HCT116 (cell line): ENCODE data around the gene INPP5B. TPM values are rescaled to one million over a fixed set of nuclear protein-coding genes. Genes with fewer than 3 reads are reported as not detected.

ENCODE experiments used
- ATAC-seq: fragments of 200-7000 bp; cut with Tn5 transposase; 2 replicates; pipeline ENCODE4 v1.9.1; 2020; ENCODE audit warnings: mild to moderate bottlenecking, moderate library complexity
- BruUV-seq: library from RNA; stranded (reverse); fragments of 400-500 nt; replicated peaks from 2 replicates; lab custom pipeline; 2021; lab: Mats Ljungman, UMichigan
- CTCF ChIA-PET: fragments of 300-600 bp; sonication (Branson Sonifier 250); formaldehyde crosslinking; loops from one replicate; lab custom pipeline; 2021; ENCODE audit warnings: antibody characterized with exemption; lab: Charles Lee
- POLR2A ChIA-PET: fragments of 300-600, 350-600 bp; sonication (Branson Sonifier 250); formaldehyde crosslinking; loops from one replicate; lab custom pipeline; 2021; ENCODE audit warnings: antibody characterized with exemption; lab: Charles Lee
- RAD21 ChIA-PET, 2 experiments: fragments of 300-600 bp; sonication (Branson Sonifier 250); formaldehyde crosslinking; loops; one replicate each; lab custom pipeline; 2023; ENCODE audit warnings: low total read pairs in 2 of 2; ENCODE audit not compliant: uncharacterized antibody in 2 of 2, unreplicated experiment in 2 of 2, low non-redundant PET in 1 of 2; lab: Charles Lee
- DNase-seq: peaks from one replicate; pipeline ENCODE4 v3.0.0-alpha.2; 2010; ENCODE audit warnings: low read depth, low spot score
- H2AFZ ChIP-seq: fragments of 200-600 bp; shearing (Covaris generic), sonication (generic); 2 replicates; pipeline ENCODE4 v1.6.1; 2017; ENCODE audit warnings: low read depth, mixed run types, mixed read lengths, antibody characterized with exemption, low read length; ENCODE audit not compliant: poor library complexity, severe bottlenecking
- H3K27ac ChIP-seq: 2 replicates; pipeline ENCODE4 v1.5.1; 2012; ENCODE audit warnings: low read depth, low read length
- H3K27me3 ChIP-seq: fragments of 200-600 bp; sonication (generic); 2 replicates; pipeline ENCODE4 v1.6.1; 2016; ENCODE audit warnings: mixed run types, low read length, mixed read lengths; ENCODE audit not compliant: insufficient read depth
- H3K36me3 ChIP-seq, 2 experiments: fragments of 200-500 bp in 1 of 2; fragments of 200-600 bp in 1 of 2; sonication (Bioruptor generic) in 1 of 2; sonication (generic) in 1 of 2; 2 replicates each; pipeline versions ENCODE4 v1.5.1 to v1.6.1; 2014 to 2016; ENCODE audit warnings: low read length in 2 of 2, inconsistent platforms in 1 of 2, mixed read lengths in 1 of 2, mixed run types in 1 of 2; ENCODE audit not compliant: insufficient read depth in 2 of 2, control insufficient read depth in 1 of 2
- H3K4me1 ChIP-seq, 2 experiments: fragments of 200-600 bp in 1 of 2; sonication (generic) in 1 of 2; 2 replicates each; pipeline versions ENCODE4 v1.5.1 to v1.6.1; 2012 to 2017; ENCODE audit warnings: low read length in 2 of 2, inconsistent platforms in 1 of 2, mild to moderate bottlenecking in 1 of 2, mixed read lengths in 1 of 2, mixed run types in 1 of 2, moderate library complexity in 1 of 2; ENCODE audit not compliant: insufficient read depth in 2 of 2, control insufficient read depth in 1 of 2
- H3K4me2 ChIP-seq: fragments of 200-600 bp; sonication (generic); 2 replicates; pipeline ENCODE4 v1.6.1; 2017; ENCODE audit warnings: mixed run types, low read length, mixed read lengths
- H3K4me3 ChIP-seq, 2 experiments: fragments of 200-600 bp in 1 of 2; sonication (generic) in 1 of 2; replicated peaks in 1 of 2; 2 replicates each; pipeline ENCODE4 v1.5.1; 2011 to 2016; ENCODE audit warnings: low read length in 2 of 2, control low read depth in 1 of 2, low read depth in 1 of 2, mild to moderate bottlenecking in 1 of 2, mixed read lengths in 1 of 2, mixed run types in 1 of 2
- H3K79me2 ChIP-seq: fragments of 200-600 bp; sonication (generic); 2 replicates; pipeline ENCODE4 v1.6.1; 2017; ENCODE audit warnings: mild to moderate bottlenecking, mixed run types, low read length, moderate library complexity, mixed read lengths; ENCODE audit not compliant: insufficient read depth
- H3K9ac ChIP-seq: fragments of 200-600 bp; sonication (generic); 2 replicates; pipeline ENCODE4 v1.6.1; 2016; ENCODE audit warnings: low read length, mixed read lengths
- H3K9me2 ChIP-seq: fragments of 200-600 bp; sonication (generic), shearing (Covaris generic); 2 replicates; pipeline ENCODE4 v1.6.1; 2017; ENCODE audit warnings: mixed run types, mild to moderate bottlenecking, moderate library complexity; ENCODE audit not compliant: insufficient read depth
- H3K9me3 ChIP-seq, 2 experiments: fragments of 200-500 bp in 1 of 2; fragments of 200-600 bp in 1 of 2; sonication (Bioruptor generic) in 1 of 2; sonication (generic) in 1 of 2; 2 replicates each; pipeline ENCODE4 v1.6.1; 2014 to 2017; ENCODE audit warnings: low read length in 2 of 2, mixed read lengths in 2 of 2, inconsistent platforms in 1 of 2, low read depth in 1 of 2, mild to moderate bottlenecking in 1 of 2, mixed run types in 1 of 2, moderate library complexity in 1 of 2; ENCODE audit not compliant: control insufficient read depth in 1 of 2, insufficient read depth in 1 of 2
- H4K20me1 ChIP-seq: fragments of 200-600 bp; sonication (generic), shearing (Covaris generic); 2 replicates; pipeline ENCODE4 v1.6.1; 2017; ENCODE audit warnings: mixed run types, mild to moderate bottlenecking, moderate library complexity; ENCODE audit not compliant: insufficient read depth
- CTCF ChIP-seq, 3 experiments: fragments of 200-600 bp in 1 of 3; sonication (generic) in 1 of 3; IDR thresholded peaks in 2 of 3; conservative IDR thresholded peaks in 1 of 3; 2 replicates each; pipeline ENCODE4 v1.5.1; 2012 to 2017; ENCODE audit warnings: low read depth in 2 of 3, low read length in 2 of 3, antibody characterized with exemption in 1 of 3, borderline replicate concordance in 1 of 3, control low read depth in 1 of 3, mild to moderate bottlenecking in 1 of 3, mixed read lengths in 1 of 3, mixed run types in 1 of 3, moderate library complexity in 1 of 3; ENCODE audit not compliant: insufficient read depth in 1 of 3
- EGR1 ChIP-seq: IDR thresholded peaks from 2 replicates; pipeline ENCODE4 v1.6.1; 2012; ENCODE audit warnings: low read depth
- EZH2 ChIP-seq: fragments of 200-600 bp; sonication (generic); IDR thresholded peaks from 2 replicates; pipeline ENCODE4 v1.6.1; 2017; ENCODE audit warnings: antibody characterized with exemption, mixed run types
- EZH2phosphoT487 ChIP-seq: fragments of 200-600 bp; IDR thresholded peaks from 2 replicates; pipeline ENCODE4 v1.6.1; 2018; ENCODE audit warnings: antibody characterized with exemption, borderline replicate concordance
- JUND ChIP-seq: IDR thresholded peaks from 2 replicates; pipeline ENCODE4 v1.6.1; 2012
- MAX ChIP-seq: IDR thresholded peaks from 2 replicates; pipeline ENCODE4 v1.6.1; 2012
- POLR2A ChIP-seq: IDR thresholded peaks from 2 replicates; pipeline ENCODE4 v1.7.0; 2011; ENCODE audit warnings: borderline replicate concordance; ENCODE audit not compliant: insufficient read depth, insufficient read length; ENCODE audit errors: extremely low read depth
- POLR2AphosphoS5 ChIP-seq: IDR thresholded peaks from 2 replicates; pipeline ENCODE4 v1.6.1; 2011; ENCODE audit warnings: mild to moderate bottlenecking, low read depth, low read length, moderate library complexity
- REST ChIP-seq: IDR thresholded peaks from 2 replicates; pipeline ENCODE4 v1.6.1; 2012; ENCODE audit warnings: low read depth
- SIN3A ChIP-seq: IDR thresholded peaks from 2 replicates; pipeline ENCODE4 v1.6.1; 2012; ENCODE audit warnings: low read depth
- SRF ChIP-seq: IDR thresholded peaks from 2 replicates; pipeline ENCODE4 v1.6.1; 2012; ENCODE audit warnings: low read depth
- YY1 ChIP-seq: IDR thresholded peaks from 2 replicates; pipeline ENCODE4 v1.6.1; 2011; ENCODE audit warnings: low read length, low read depth, moderate library complexity, mild to moderate bottlenecking; ENCODE audit not compliant: insufficient replicate concordance; ENCODE audit errors: extremely low read depth
- ZBTB33 ChIP-seq: IDR thresholded peaks from 2 replicates; pipeline ENCODE4 v1.6.1; 2011; ENCODE audit warnings: mild to moderate bottlenecking, low read length, moderate library complexity; ENCODE audit not compliant: insufficient replicate concordance; ENCODE audit errors: extremely low read depth
- ZFX ChIP-seq: fragments of 450-650 bp; IDR thresholded peaks from 2 replicates; pipeline ENCODE4 v1.6.1; 2017
- ZNF274 ChIP-seq: fragments of 200-500 bp; sonication (Bioruptor generic); IDR thresholded peaks from 2 replicates; pipeline ENCODE4 v1.6.1; 2014; ENCODE audit warnings: mild to moderate bottlenecking, low read depth, low read length, inconsistent platforms
- intact Hi-C: fragments of 100-400 bp; cut with micrococcal nuclease; formaldehyde crosslinking; loops from 2 replicates; pipeline ENCODE4 v1.10.0; 2022
- total RNA-seq: library from RNA; stranded (reverse); gene quantifications from one replicate; pipeline ENCODE4 v1.2.1, GENCODE V29; 2021; ENCODE audit not compliant: unreplicated experiment
- TF ChIP-seq, protein P1 (sequence below): IDR thresholded peaks from 2 replicates; pipeline ENCODE4 v1.6.1; 2012

INPP5B gene
- total RNA-seq, 1 experiment from 2014 or later = 20.8 TPM

DNA sequence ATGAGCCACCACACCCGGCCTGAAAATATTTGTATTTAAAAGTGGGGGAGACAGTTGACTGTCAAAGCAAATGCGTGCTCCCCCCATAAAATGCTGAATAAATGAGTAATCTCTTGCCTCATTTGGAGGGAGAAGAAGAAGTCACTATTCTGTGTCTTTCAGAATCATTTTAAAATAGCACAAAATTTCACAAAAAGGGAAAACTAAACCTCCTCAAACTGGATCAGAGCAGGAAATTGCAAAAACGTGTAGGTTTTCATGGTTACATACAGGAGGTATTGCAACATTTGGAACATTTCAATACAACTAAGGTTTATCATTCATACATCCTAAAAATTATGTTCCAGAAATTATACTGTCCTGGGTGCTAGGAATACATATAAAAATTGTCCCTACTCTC lies 101.1 kb downstream of the INPP5B start:
- no peak for TF ChIP-seq POLR2A
- TF ChIP-seq ZFX = no peak
- TF ChIP-seq EZH2phosphoT487 = no peak
- TF ChIP-seq ZNF274 = no peak
- no peak for TF ChIP-seq EZH2
- no peak for TF ChIP-seq YY1
- TF ChIP-seq REST = no peak
- TF ChIP-seq, protein P1, sequence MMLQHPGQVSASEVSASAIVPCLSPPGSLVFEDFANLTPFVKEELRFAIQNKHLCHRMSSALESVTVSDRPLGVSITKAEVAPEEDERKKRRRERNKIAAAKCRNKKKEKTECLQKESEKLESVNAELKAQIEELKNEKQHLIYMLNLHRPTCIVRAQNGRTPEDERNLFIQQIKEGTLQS = no peak
- no peak for TF ChIP-seq POLR2AphosphoS5
- TF ChIP-seq JUND = no peak
- TF ChIP-seq CTCF (IDR thresholded peaks at IDR 0.05 in 2 of 3, conservative IDR thresholded peaks at IDR 0.05 in 1 of 3; ENCODE audit: borderline replicate concordance in 1 of 3, insufficient read depth in 1 of 3, low read depth in 2 of 3, low read length in 2 of 3) = no peak
- TF ChIP-seq SIN3A = no peak
- TF ChIP-seq ZBTB33 = no peak
- TF ChIP-seq EGR1 = no peak
- TF ChIP-seq MAX = no peak
- TF ChIP-seq SRF = no peak
- DNase-seq = no peak
- peaks cover 86% of the 10 kb centered on the region for H3K79me2 ChIP-seq
- ChIA-PET POLR2A (interaction anchor here (1.0 kb wide), 1 partner anchor 14 kb away, joined by 3 read pairs; the partner anchor contains the start of gene MTF1), RAD21 (no interaction called here), CTCF (interaction anchor here (0.9 kb wide), 1 partner anchor 14 kb away, joined by 4 read pairs; the partner anchor contains the start of gene MTF1)
- H3K9me2 ChIP-seq = no peaks in the 10 kb centered on the region
- no peak overlapping the region for H3K4me3 ChIP-seq
- H3K36me3 ChIP-seq = peaks cover 5% of the 10 kb centered on the region in 2 experiments; a peak in 2 of 4 replicates
- H3K4me2 ChIP-seq = no peak overlapping the region
- no peaks in the 10 kb centered on the region for H4K20me1 ChIP-seq
- no peak overlapping the region for H3K9ac ChIP-seq
- no peak overlapping the region for H3K27ac ChIP-seq
- H3K9me3 ChIP-seq = no peaks in the 10 kb centered on the region
- intact Hi-C loops = no loop called here
- no peak for ATAC-seq
- no peaks in the 10 kb centered on the region for H3K27me3 ChIP-seq
- no peaks in the 10 kb centered on the region for H3K4me1 ChIP-seq
- BruUV-seq = no TSS peak
- no peak overlapping the region for H2AFZ ChIP-seq
